Inflammatory macrophage treated with lipopolysaccharide for 4 hours (primary cell): Measurements from ENCODE around the gene EDN3.

Source experiments
- DNase-seq: peaks from one replicate; pipeline ENCODE4 v3.0.0-alpha.2; 2020

The EDN3 gene

GRCh38 chr20:59374261-59374660, 73.8 kb downstream of the EDN3 start:
- no peak for DNase-seq

GRCh38 chr20:59375541-59375940, 75.1 kb downstream of the EDN3 start:
- DNase-seq: no peak
